ENCODE results near the gene MIER2. TPM values are rescaled to one million over a fixed set of nuclear protein-coding genes. Genes with fewer than 3 reads are reported as not detected.

The MIER2 gene
- total RNA-seq, 2 experiments from 2014 or later, result 9.5 to 11.5 TPM

GRCh38 chr19:338421-338820, 6.2 kb downstream of the MIER2 start:
- Histone ChIP-seq H3K4me1 (ENCODE audit: insufficient read depth, low read length) (peaks cover 32% of the 10 kb centered on the region), H3K9me3 (ENCODE audit: control insufficient read depth in 1 of 2, insufficient read depth in 1 of 2, low read length in 2 of 2) (peaks cover 0 to 7% of the 10 kb centered on the region in 2 experiments), H3K4me3 (ENCODE audit: low read length) (no peak overlapping the region), H3K27ac (ENCODE audit: low read depth in 1 of 2, low read length in 2 of 2) (no peak overlapping the region), H3K27me3 (ENCODE audit: control insufficient read depth in 1 of 2, insufficient read depth in 2 of 2, low read length in 2 of 2) (no peaks in the 10 kb centered on the region), H3K36me3 (ENCODE audit: insufficient read depth, low read length) (peaks cover 24% of the 10 kb centered on the region)
- Mint-ChIP-seq H3K27ac (no peak overlapping the region), H3K4me3 (no peak overlapping the region), H3K27me3 (no peaks in the 10 kb centered on the region), H3K36me3 (ENCODE audit: low read depth) (peaks cover 50% of the 10 kb centered on the region), H3K4me1 (ENCODE audit: low read depth) (peaks cover 62% of the 10 kb centered on the region), H3K9me3 (no peaks in the 10 kb centered on the region)
- CTCF ChIA-PET, result no interaction called here
- ATAC-seq (ENCODE audit: poor library complexity) (no peak), DNase-seq (no peak)
- TF ChIP-seq CTCF (IDR thresholded peaks at IDR 0.05), result no peak
- intact Hi-C loops (cut with DNase I, micrococcal nuclease), result no loop called here
- POLR2A ChIA-PET, result no interaction called here

- H3K27me3 Mint-ChIP-seq, result no peaks in the 10 kb centered on the region
- TF ChIP-seq CTCF (IDR thresholded peaks at IDR 0.05), result no peak
- H3K9me3 Mint-ChIP-seq, result no peaks in the 10 kb centered on the region
- peaks cover 25% of the 10 kb centered on the region for H3K36me3 ChIP-seq (ENCODE audit: insufficient read depth, low read length)
- no peak overlapping the region for H3K4me3 Mint-ChIP-seq
- H3K27me3 ChIP-seq (ENCODE audit: control insufficient read depth in 1 of 2, insufficient read depth in 2 of 2, low read length in 2 of 2), result no peaks in the 10 kb centered on the region
- H3K9me3 ChIP-seq (ENCODE audit: control insufficient read depth in 1 of 2, insufficient read depth in 1 of 2, low read length in 2 of 2), result peaks cover 0 to 4% of the 10 kb centered on the region in 2 experiments
- no peak for DNase-seq
- no peak overlapping the region for H3K27ac ChIP-seq (ENCODE audit: low read depth in 1 of 2, low read length in 2 of 2)
- peaks cover 9% of the 10 kb centered on the region for H3K4me1 ChIP-seq (ENCODE audit: insufficient read depth, low read length)
- POLR2A ChIA-PET, result no interaction called here
- H3K4me3 ChIP-seq (ENCODE audit: low read length), result no peak overlapping the region
- H3K27ac Mint-ChIP-seq, result no peak overlapping the region
- CTCF ChIA-PET, result no interaction called here
- ATAC-seq (ENCODE audit: poor library complexity), result no peak
- intact Hi-C loops (cut with DNase I, micrococcal nuclease), result no loop called here
- H3K4me1 Mint-ChIP-seq (ENCODE audit: low read depth), result peaks cover 39% of the 10 kb centered on the region
- H3K36me3 Mint-ChIP-seq (ENCODE audit: low read depth), result peaks cover 54% of the 10 kb centered on the region
Observed at GRCh38 chr19:336067-336614, 8.5 kb downstream of the MIER2 start.

- H3K4me3 Mint-ChIP-seq, result no peak overlapping the region
- Histone ChIP-seq H3K27me3 (ENCODE audit: control insufficient read depth in 1 of 2, insufficient read depth in 2 of 2, low read length in 2 of 2) (no peaks in the 10 kb centered on the region), H3K4me3 (ENCODE audit: low read length) (no peak overlapping the region), H3K9me3 (ENCODE audit: control insufficient read depth in 1 of 2, insufficient read depth in 1 of 2, low read length in 2 of 2) (peaks cover 0 to 3% of the 10 kb centered on the region in 2 experiments), H3K36me3 (ENCODE audit: insufficient read depth, low read length) (peaks cover 27% of the 10 kb centered on the region), H3K27ac (ENCODE audit: low read depth in 1 of 2, low read length in 2 of 2) (no peak overlapping the region), H3K4me1 (ENCODE audit: insufficient read depth, low read length) (peaks cover 3% of the 10 kb centered on the region)
- no peak overlapping the region for H3K27ac Mint-ChIP-seq
- DNase-seq, result no peak
- no peak for ATAC-seq (ENCODE audit: poor library complexity)
- POLR2A ChIA-PET, result no interaction called here
- no peaks in the 10 kb centered on the region for H3K27me3 Mint-ChIP-seq
- peaks cover 33% of the 10 kb centered on the region for H3K4me1 Mint-ChIP-seq (ENCODE audit: low read depth)
- CTCF ChIA-PET, result no interaction called here
- H3K36me3 Mint-ChIP-seq (ENCODE audit: low read depth), result peaks cover 59% of the 10 kb centered on the region
- no peaks in the 10 kb centered on the region for H3K9me3 Mint-ChIP-seq
- no peak for TF ChIP-seq CTCF (IDR thresholded peaks at IDR 0.05)
- intact Hi-C loops (cut with DNase I, micrococcal nuclease), result no loop called here
Observed at GRCh38 chr19:335486-336066, 9.0 kb downstream of the MIER2 start.

All from CD4-positive, alpha-beta T cell (primary cell).